Kidney (tissue), 14 donors: ENCODE measurements around the gene SEMA3C. TPM values are rescaled to one million over a fixed set of nuclear protein-coding genes. Genes with fewer than 3 reads are reported as not detected.

Experiments
- DNase-seq, 5 donors: peaks; one replicate each; pipeline ENCODE4 v3.0.0-alpha.2; 2013 to 2020
- FAIRE-seq: peaks from 2 replicates; lab custom pipeline; 2012; peaks lifted over from hg19 to GRCh38; lab: Jason Lieb, UNC
- H3K27ac ChIP-seq, 2 donors: one replicate each; pipeline ENCODE4 v1.7.0; 2013; ENCODE audit warnings: low read depth in 2 of 2, low read length in 2 of 2, inconsistent platforms in 1 of 2
- H3K27me3 ChIP-seq: one replicate; pipeline ENCODE4 v1.7.1; 2013; ENCODE audit warnings: low read length, inconsistent platforms; ENCODE audit not compliant: control insufficient read depth, insufficient read depth
- H3K36me3 ChIP-seq, 3 donors: one replicate each; pipeline versions ENCODE4 v1.7.0 to v1.7.1; 2013; ENCODE audit warnings: low read length in 3 of 3, control low read depth in 1 of 3, inconsistent platforms in 1 of 3; ENCODE audit not compliant: insufficient read depth in 3 of 3, control insufficient read depth in 2 of 3
- H3K4me1 ChIP-seq, 3 donors: one replicate each; pipeline versions ENCODE4 v1.7.0 to v1.7.1; 2013; ENCODE audit warnings: low read length in 3 of 3, inconsistent platforms in 1 of 3, low read depth in 1 of 3; ENCODE audit not compliant: control insufficient read depth in 2 of 3, insufficient read depth in 2 of 3
- H3K4me3 ChIP-seq, 3 donors: one replicate each; pipeline versions ENCODE4 v1.7.0 to v1.8.1; 2013; ENCODE audit warnings: low read length in 3 of 3, control low read depth in 1 of 3, inconsistent platforms in 1 of 3
- H3K9ac ChIP-seq, 3 donors: one replicate each; pipeline versions ENCODE4 v1.7.0 to v1.7.1; 2013; ENCODE audit warnings: low read length in 3 of 3, control low read depth in 1 of 3, inconsistent platforms in 1 of 3
- H3K9me3 ChIP-seq, 3 donors: one replicate each; pipeline versions ENCODE4 v1.7.0 to v1.7.1; 2013; ENCODE audit warnings: low read length in 3 of 3, control low read depth in 1 of 3, inconsistent platforms in 1 of 3; ENCODE audit not compliant: control insufficient read depth in 2 of 3, insufficient read depth in 1 of 3
- intact Hi-C: fragments of 100-400 bp; cut with DNase I; formaldehyde crosslinking; loops from one replicate; pipeline ENCODE4 v1.11.1; 2022
- polyA plus RNA-seq: library from polyadenylated mRNA; stranded (reverse); fragments of 350-450 nt; fragmentation: Illumina TruSeq; extraction: RNeasy Lipid Tissue Mini Kit (QIAGEN cat#74804); gene quantifications from one replicate; pipeline ENCODE4 v1.2.3, GENCODE V29; 2014; ENCODE audit warnings: low read depth, low replicate concordance; ENCODE audit not compliant: insufficient read depth
- total RNA-seq: library from RNA; stranded (reverse); fragmentation: NEBNext Ultra II Directional; extraction: Animal tissue kit (Norgen Biotek cat#: 25700); gene quantifications from one replicate; pipeline ENCODE4 v1.2.1, GENCODE V29; 2021
- TF ChIP-seq, protein P1 (sequence below): IDR thresholded peaks from 3 replicates; pipeline ENCODE4 v1.5.1; 2012; ENCODE audit warnings: mild to moderate bottlenecking, moderate library complexity, borderline replicate concordance; ENCODE audit not compliant: insufficient read depth; ENCODE audit errors: extremely low read depth
- donor health status: control.
- donor health status: control.
- donor health status: control.
- donor health status: control.
- donor health status: control.
- donor health status: DM: yes; HTN: yes; CAD: no.
- donor health status: Normal renal cell carcinoma (clear cell type).

The SEMA3C gene
- total and polyA plus RNA-seq, 2 donors from 2014 or later = 3.9 to 17.2 TPM

- Histone ChIP-seq H3K9me3 (no peaks in the 10 kb centered on the region), H3K9ac (no peak overlapping the region), H3K27ac (no peak overlapping the region), H3K4me1 (no peaks in the 10 kb centered on the region), H3K27me3 (no peaks in the 10 kb centered on the region), H3K4me3 (no peak overlapping the region), H3K36me3 (no peaks in the 10 kb centered on the region)
- intact Hi-C loops = no loop called here
- DNase-seq (no peak), FAIRE-seq (no peak)
- TF ChIP-seq, protein P1, sequence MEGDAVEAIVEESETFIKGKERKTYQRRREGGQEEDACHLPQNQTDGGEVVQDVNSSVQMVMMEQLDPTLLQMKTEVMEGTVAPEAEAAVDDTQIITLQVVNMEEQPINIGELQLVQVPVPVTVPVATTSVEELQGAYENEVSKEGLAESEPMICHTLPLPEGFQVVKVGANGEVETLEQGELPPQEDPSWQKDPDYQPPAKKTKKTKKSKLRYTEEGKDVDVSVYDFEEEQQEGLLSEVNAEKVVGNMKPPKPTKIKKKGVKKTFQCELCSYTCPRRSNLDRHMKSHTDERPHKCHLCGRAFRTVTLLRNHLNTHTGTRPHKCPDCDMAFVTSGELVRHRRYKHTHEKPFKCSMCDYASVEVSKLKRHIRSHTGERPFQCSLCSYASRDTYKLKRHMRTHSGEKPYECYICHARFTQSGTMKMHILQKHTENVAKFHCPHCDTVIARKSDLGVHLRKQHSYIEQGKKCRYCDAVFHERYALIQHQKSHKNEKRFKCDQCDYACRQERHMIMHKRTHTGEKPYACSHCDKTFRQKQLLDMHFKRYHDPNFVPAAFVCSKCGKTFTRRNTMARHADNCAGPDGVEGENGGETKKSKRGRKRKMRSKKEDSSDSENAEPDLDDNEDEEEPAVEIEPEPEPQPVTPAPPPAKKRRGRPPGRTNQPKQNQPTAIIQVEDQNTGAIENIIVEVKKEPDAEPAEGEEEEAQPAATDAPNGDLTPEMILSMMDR = no peak
Observed at GRCh38 chr7:80859272-80859970, 59.4 kb downstream of the SEMA3C start.

GRCh38 chr7:80858141-80858903 lies 60.5 kb downstream of the SEMA3C start:
- DNase-seq (no peak), FAIRE-seq (no peak)
- no peaks in the 10 kb centered on the region for H3K4me1 ChIP-seq
- H3K4me3 ChIP-seq = no peak overlapping the region
- intact Hi-C loops = no loop called here
- TF ChIP-seq, protein P1 = no peak
- no peak overlapping the region for H3K9ac ChIP-seq
- H3K36me3 ChIP-seq = no peaks in the 10 kb centered on the region
- no peaks in the 10 kb centered on the region for H3K9me3 ChIP-seq
- no peaks in the 10 kb centered on the region for H3K27me3 ChIP-seq
- no peak overlapping the region for H3K27ac ChIP-seq

GRCh38 chr7:80856769-80857168 lies 62.1 kb downstream of the SEMA3C start:
- FAIRE-seq (no peak), DNase-seq (peak in 1 of 5 donors; percentile 20)
- no peaks in the 10 kb centered on the region for H3K9me3 ChIP-seq
- no peaks in the 10 kb centered on the region for H3K36me3 ChIP-seq
- no peaks in the 10 kb centered on the region for H3K27me3 ChIP-seq
- H3K4me1 ChIP-seq = no peaks in the 10 kb centered on the region
- H3K4me3 ChIP-seq = no peak overlapping the region
- H3K9ac ChIP-seq = no peak overlapping the region
- intact Hi-C loops = no loop called here
- H3K27ac ChIP-seq = no peak overlapping the region
- TF ChIP-seq, protein P1 = no peak
